Gastrocnemius medialis (tissue), 4 donors: ENCODE data around the gene EXPH5.

ENCODE experiments used
- POLR2A ChIP-seq, 2 donors: fragments of 450-650 bp; IDR thresholded peaks; one replicate each; pipeline ENCODE4 v1.6.1; 2017; ENCODE audit warnings: antibody characterized with exemption in 2 of 2, mild to moderate bottlenecking in 2 of 2, moderate library complexity in 2 of 2
- TF ChIP-seq, protein P1 (sequence below), 5 experiments: fragments of 450-650 bp in 3 of 5; fragments of 200-600 bp in 2 of 5; sonication (generic) in 2 of 5; IDR thresholded peaks in 4 of 5; conservative IDR thresholded peaks in 1 of 5; 1 replicate in 4 of 5; 2 replicates in 1 of 5; pipeline ENCODE4 v1.5.1; 2016 to 2019; ENCODE audit warnings: antibody characterized with exemption in 5 of 5, mild to moderate bottlenecking in 3 of 5, moderate library complexity in 3 of 5

DNA sequence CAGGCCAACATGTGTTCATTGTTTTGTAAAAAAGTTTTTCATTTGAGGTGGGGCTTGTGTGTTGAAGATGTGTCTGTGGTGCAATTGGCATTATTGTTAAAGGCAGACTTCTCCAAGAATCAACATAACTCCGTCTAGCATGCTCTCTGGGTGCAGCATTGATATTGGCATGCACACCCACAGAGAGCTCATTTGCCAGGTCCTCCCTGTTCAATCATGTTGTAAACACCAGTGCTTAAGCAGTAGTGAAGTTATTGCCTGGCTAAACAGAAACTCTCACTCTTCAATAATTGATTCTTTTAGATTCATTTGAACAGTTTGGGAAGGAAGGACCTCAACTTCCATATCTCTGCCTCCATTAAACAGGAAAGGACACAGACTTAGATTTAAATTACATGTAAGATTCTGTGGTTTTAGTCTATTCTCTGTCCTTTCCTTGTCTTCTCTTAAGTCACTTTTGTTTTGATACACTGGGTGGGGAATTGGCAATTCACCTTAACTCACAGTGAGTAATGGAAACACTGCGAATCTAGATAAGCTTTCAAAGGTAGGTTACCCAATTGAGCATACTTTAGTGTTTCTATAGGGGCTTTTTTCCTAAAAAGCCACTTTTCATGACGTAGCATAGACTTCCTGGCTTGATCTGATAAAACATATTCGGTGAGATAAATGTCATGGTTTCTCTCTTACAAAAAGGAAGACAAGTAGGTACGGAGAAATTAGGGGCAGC, 30.8 kb upstream of the EXPH5 start:
- TF ChIP-seq, protein P1, sequence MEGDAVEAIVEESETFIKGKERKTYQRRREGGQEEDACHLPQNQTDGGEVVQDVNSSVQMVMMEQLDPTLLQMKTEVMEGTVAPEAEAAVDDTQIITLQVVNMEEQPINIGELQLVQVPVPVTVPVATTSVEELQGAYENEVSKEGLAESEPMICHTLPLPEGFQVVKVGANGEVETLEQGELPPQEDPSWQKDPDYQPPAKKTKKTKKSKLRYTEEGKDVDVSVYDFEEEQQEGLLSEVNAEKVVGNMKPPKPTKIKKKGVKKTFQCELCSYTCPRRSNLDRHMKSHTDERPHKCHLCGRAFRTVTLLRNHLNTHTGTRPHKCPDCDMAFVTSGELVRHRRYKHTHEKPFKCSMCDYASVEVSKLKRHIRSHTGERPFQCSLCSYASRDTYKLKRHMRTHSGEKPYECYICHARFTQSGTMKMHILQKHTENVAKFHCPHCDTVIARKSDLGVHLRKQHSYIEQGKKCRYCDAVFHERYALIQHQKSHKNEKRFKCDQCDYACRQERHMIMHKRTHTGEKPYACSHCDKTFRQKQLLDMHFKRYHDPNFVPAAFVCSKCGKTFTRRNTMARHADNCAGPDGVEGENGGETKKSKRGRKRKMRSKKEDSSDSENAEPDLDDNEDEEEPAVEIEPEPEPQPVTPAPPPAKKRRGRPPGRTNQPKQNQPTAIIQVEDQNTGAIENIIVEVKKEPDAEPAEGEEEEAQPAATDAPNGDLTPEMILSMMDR (IDR thresholded peaks at IDR 0.05 in 4 of 5, conservative IDR thresholded peaks at IDR 0.05 in 1 of 5): no peak
- TF ChIP-seq POLR2A (IDR thresholded peaks at IDR 0.05): no peak
